GM20431 (cell line): ENCODE results near the gene TNFRSF8.

Experiments
- in situ Hi-C: fragments of 300-500 bp; cut with MseI, MboI; formaldehyde crosslinking; loops from one replicate; pipeline ENCODE4 v1.15.0; 2020; ENCODE audit warnings: low sequenced_read_pairs; ENCODE audit not compliant: unreplicated experiment

TNFRSF8 gene

DNA sequence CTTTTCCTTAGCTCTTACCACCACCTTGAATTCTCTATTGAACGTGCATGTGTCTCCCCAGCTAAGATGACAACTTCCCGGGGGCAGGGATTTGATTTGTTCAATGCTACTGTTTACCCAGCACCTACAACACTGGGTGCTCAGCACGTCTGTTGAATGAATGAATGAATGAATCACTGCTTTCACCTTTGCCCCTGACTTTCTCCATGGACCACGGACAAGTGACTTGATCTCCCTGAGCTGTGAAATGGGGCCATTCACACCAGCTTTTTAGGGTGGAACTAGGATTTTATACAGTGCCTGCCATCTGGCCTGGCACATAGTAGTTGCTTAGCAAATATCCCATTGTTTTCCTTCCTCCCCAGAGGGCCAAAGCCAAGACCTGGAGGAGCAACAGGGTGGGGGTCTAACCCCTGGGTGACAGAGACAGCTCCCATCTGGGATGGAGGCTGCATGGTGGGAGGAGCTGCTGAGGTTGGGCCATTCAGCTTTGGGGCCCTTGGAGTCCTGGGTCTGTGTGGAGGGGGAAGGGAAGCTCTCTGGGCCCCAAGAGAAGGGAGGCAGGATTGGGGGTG lies 119.4 kb downstream of the TNFRSF8 start:
- in situ Hi-C loops, result no loop called here

DNA sequence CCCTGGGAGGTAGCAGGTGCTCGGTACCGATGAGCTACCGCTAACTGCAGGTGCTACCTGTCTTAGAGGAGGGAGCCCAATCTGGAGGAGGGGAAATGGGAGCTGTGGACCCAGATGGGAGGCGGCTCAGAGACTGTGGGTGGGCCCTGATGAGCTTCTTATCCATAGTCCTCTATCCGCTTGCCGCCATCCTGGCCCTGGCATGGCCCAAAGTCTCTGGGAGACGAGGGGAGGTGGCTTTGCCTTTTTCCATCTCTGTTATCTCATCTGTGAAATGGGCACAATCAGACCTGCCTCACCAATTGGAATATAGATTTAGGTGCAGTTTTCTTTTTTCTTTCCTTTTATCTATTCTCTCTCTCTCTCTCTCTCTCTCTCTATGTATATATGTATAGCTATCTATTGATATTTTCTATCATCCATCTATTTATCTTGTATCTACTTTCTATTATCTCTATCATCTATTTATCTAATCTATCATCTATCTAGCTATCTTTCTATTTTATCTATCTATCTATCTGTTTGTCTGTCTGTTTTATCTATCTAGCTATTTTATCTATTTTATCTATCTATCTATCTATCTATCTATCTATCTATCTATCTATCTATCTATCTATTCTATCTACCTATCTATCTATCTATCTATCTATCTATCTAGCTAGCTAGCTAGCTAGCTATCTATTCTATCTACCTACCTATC lies 120.1 kb downstream of the TNFRSF8 start:
- in situ Hi-C loops, result no loop called here

- in situ Hi-C loops, result no loop called here
Measured at GRCh38 chr1:12184008-12184681, 121.0 kb downstream of the TNFRSF8 start.

- in situ Hi-C loops, result no loop called here
Measured at GRCh38 chr1:12185036-12185917, 122.2 kb downstream of the TNFRSF8 start.

DNA sequence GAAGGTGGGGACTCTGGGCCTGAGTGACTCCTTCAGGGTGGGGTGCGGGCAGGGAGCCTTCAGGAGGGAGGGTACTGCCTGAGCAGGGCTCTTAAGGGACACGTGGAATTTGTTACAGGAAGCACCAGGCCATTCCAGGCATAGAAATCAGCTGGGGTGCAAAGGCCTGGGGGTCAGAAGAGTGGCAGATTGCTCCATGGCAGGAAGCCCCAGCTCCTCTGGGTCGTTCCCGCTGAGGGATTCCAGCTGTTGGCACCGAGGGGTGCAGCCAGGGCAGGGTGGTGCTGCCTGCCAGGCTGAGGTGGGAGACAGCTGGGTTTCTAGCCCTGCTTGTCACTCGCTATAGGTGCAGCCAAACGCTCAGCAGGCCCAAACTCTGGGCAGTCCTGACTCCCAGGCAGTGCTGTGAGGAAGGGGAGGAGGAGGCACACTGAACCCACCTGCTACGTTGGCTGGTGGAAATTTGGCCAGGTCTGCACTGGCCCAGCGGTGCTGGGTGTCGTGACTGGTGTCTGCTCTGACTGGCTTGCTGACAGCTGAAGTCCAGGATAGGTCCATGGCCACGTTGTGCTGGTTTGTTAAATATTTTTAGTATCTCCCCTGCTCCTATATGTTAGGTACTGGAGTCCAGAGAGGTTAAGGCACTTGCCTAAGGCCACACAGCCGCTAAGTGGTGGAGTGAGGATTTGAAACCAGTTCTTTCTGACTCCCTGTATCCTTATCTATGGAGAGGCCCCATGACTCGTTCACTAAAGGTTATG lies 123.0 kb downstream of the TNFRSF8 start:
- in situ Hi-C loops, result no loop called here

GRCh38 chr1:12186679-12186985 lies 123.5 kb downstream of the TNFRSF8 start:
- in situ Hi-C loops, result no loop called here

- in situ Hi-C loops, result no loop called here
Measured at GRCh38 chr1:12188115-12188514, 125.0 kb downstream of the TNFRSF8 start.

DNA sequence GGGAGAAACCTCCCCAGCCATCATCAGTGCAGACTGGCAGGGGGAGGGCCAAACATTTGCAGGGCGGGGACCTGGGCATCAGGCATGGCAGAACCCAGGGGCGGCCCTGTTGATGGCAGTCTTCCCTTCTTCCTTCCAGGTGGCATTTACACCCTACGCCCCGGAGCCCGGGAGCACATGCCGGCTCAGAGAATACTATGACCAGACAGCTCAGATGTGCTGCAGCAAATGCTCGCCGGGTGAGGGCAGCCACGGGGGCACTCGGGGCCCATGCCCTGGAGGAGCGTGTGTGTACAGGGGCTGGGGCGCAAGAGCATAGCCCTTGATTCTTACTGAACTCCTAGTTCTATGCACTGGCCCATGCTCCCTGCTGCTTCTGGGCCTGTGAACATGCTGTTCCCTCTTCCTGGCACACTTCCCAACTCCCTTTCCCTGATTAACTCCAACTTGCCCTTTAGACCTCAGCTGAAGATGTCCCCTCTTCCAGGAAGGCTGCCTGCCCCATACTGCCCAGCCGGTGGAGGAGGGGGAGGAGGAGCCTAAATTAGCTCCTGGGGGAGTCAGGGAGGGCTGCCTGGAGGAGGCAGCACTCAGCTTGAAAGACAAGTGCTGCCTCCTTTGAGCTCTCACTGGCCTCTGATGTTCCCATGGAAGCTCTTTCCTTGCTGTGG lies 125.7 kb downstream of the TNFRSF8 start:
- in situ Hi-C loops, result no loop called here

- in situ Hi-C loops, result no loop called here
Measured at GRCh38 chr1:12189328-12189682, 126.2 kb downstream of the TNFRSF8 start.

- in situ Hi-C loops, result no loop called here
Measured at GRCh38 chr1:12191242-12192032, 128.3 kb downstream of the TNFRSF8 start.
